Stimulated activated naive CD4-positive, alpha-beta T cell treated with Interleukin-2 at 50 U/mL for 16 hours (primary cell): ENCODE data around the gene TF.

Experiments used
- DNase-seq: peaks from one replicate; lab custom pipeline; 2025; lab: John Stamatoyannopoulos, UW

The TF gene

DNA sequence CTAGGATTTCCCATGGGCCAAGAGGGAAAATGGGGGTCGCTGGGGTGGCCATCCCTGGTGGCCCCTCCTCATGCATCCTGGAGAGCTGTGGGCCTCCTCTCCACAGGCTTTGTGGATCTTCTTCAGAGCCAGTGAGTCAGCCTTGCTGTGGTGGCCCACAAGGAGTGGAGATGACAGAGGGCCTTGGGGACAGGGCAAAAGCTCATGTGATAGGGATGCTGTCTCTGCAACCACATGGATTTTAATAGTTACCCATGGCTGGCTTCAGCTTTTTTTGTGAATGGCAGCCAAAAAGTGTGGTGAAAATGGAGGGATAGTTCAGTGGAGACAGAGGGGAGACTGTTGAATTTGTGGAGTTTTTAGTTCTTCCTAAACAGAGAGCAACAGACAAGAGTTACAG, 1.2 kb downstream of the TF start:
- no peak for DNase-seq

DNA sequence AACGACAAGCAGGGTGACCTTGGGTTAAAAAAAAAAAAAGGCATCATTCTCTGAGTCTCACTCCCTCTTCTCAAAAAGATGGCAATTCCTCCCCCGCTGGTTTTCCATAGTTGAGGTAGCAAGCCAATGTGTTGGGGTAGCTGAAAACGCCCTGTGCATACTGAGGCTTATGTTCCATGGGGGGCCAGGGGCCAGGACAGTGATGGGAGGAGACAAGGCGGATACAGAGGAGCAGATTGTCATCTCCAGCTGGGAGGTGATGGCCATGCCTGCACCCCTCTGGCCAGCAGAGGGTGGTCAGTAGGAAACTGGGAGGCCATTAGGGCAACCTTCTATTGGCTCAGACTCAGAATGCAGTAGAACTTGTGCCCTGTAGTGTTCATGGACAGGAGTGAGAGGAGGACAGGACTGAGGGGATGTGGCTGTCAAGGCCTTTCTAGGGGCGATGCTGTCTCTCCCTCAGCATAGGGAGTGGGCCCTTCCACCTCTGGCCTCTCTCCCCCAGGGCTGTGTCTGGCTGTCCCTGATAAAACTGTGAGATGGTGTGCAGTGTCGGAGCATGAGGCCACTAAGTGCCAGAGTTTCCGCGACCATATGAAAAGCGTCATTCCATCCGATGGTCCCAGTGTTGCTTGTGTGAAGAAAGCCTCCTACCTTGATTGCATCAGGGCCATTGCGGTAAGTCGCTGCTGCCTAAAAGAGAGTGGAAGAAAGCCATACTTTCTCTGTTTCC, 1.9 kb downstream of the TF start:
- no peak for DNase-seq

DNA sequence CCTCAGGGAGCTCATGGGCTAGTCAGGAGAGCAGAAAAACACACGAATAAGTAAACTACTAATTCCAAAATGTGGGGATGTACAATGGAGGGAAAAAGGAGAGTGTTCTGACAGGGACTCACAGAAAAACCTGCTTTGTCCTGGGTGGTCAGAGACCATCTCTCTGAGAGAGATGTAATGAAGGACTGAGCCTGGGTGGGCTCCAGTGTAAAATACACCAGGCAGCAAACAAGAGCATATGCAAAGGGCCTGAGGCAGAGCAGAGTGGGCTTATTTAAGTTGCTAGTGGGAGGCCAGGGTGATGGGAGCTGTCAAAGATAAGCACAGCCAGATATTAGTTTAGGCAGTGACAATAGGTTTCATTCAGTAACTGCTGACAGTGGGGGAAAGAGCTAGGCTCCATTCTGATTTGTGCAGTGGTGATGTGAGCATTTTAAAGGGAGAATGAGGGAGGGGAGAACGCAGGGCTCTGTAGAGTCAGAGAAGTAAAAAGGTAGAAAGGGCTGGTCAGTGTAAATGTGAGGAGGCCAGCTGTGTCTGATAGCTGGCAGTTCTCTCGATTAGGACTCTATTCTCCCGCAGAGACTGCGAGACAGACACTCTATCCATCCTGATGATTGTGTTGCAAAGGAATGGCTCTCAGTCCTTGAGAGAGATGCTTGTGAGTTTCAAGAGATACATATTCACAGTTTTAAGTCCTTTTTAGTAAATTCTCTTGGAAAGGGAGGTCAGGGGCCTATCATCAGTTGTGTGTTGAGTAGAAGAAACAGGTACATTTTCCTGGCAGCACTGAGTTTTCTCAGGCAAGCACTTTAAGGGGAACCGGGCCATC, 3.5 kb downstream of the TF start:
- DNase-seq = no peak

DNA sequence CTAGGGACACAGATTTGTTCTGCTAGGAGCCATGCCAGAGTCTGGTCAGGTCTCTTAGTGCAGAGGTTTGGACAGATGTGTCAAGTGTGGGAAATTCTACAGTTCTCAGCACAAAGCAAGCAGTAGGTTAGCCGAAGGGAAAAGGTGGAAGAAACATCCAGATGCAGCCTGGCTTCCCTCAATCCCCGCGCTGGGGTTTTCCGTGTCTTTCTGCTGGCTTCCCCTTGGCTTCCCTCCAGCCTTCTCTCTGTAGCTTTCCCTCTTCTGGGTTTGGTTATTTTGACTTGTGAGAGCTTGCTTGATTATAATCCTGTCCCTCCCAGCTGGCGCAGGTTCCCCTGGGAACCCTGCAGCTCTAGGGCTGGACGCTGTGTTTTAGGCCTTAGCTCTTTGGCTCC, 4.1 kb downstream of the TF start:
- DNase-seq = no peak

DNA sequence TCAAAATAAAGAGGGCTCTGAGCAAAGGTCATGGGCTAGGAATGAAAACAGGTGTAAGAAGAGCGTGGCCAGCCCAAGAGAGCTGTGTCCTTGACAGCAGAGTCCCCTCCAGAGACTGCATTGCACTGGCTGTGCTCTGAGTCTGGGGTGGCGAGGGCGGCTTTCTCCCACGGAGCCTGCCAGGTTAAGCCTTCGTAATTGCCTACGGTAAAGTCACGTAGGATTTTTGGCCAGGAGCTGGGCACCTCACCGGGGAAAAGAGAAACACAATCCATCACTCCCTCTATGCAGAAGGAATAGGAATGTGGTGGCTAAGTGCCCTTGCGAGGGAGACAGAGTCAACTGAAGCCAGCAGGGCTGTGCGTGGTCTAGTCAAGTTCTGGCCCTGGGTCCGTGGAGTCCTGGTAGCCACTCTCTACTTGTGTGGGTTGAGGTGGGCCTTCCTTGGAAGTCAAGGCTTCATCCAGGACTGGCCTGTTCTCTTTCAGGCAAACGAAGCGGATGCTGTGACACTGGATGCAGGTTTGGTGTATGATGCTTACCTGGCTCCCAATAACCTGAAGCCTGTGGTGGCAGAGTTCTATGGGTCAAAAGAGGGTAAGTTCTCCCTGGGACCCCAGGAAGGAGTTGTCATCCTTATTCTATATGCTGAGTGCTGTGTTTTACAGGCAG, 7.0 kb downstream of the TF start:
- DNase-seq = no peak

DNA sequence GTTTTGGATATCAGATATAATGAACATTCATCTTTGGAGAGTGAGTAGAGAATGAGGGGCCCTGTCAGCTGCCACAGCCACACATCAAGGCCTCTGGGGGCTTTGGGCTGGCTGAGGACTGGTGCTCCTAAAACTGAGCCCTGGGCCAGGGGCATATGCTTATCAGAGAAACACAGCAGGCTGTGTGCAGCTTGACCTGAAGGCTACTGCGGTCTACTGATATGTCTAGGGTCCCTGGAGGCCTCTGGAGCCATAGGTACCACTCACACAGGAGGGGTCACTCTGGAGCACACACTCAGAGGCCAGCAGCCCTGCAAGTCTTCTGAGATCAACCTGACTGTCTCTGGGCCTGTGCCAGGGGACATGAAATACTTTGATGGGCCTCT, 7.6 kb downstream of the TF start:
- DNase-seq = no peak

DNA sequence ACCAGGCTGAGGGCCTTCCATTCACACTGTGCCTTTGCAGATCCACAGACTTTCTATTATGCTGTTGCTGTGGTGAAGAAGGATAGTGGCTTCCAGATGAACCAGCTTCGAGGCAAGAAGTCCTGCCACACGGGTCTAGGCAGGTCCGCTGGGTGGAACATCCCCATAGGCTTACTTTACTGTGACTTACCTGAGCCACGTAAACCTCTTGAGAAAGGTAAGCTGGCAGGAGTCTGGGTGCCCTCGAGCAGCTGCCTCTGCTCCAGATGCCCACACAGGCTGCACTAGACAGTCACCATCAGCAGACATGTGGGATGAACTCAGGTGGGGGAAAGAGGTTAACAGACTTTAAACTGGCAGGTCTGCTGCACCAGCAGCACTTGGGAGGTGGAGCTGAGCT, 8.3 kb downstream of the TF start:
- DNase-seq = no peak

- no peak for DNase-seq
Measured at GRCh38 chr3:133754973-133755828, 9.0 kb downstream of the TF start.

DNA sequence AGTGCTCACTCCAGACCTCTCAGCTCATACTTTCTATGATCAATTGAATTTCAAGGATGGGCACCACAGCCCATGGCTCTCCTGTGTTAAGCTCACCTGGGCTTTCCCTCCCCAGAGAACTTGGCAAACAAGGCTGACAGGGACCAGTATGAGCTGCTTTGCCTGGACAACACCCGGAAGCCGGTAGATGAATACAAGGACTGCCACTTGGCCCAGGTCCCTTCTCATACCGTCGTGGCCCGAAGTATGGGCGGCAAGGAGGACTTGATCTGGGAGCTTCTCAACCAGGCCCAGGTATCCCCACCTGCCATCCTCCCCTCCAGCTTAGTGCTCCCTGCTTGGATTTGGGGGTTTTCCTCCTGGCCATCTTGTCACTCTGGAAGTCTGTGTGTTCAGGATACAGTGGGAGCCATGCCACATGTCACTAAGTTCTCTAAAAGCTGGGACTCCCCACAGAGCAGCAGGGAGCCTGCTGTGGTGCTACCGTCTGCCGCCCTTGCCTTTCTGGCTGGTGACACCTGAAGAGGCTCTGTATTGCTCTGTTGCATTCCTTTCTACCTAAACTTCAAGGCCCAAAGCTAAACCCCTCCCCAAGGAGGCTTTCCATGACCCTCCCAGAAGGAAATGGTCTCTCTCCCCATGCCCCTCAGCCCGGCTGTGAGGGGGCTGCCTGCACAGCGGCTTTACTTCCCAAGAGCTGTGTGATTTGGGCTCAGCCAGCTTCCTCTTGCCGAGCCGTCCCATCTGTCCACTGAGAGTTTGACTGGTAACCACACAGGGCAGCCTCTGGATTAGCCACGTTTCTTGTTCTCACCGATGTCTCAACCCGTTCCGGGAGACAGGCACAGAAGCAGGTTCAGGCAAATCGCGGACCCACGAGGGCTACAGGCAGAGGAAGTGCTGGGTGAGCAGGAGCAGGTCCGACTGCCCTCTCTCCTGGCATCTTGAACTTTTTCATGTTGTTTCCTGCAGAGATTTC, 10.8 kb downstream of the TF start:
- DNase-seq = no peak

DNA sequence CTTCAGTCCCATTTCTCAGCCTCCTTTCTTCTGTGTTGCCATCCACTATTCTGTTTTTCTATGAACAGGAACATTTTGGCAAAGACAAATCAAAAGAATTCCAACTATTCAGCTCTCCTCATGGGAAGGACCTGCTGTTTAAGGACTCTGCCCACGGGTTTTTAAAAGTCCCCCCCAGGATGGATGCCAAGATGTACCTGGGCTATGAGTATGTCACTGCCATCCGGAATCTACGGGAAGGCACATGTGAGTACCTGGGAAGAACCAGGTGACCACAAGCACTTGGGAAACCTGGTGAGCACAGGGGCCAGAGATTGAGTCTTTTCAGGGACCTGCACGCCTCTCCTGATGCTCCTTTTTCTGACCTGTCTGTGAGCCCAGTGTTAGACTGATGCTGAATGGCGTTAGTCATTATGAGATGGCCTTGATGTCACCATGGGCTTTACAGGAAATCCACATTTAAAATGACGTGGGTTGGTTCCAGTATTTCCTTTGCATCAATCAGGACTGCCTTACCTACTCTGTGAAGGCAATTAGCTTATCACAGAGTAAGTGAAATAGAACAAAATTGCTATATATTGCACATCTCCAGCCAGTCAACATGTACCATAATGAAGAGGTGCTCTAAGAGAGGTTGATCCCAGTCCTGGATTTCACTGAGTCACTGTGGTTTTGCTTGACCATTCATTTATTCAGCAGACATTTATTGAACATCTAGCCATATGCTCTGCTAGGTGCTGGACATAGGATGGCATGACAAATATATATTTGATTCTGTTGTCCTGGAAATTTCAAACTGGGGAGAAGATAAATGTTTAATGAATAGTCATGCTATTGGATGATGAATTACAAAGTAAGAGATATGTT, 11.7 kb downstream of the TF start:
- DNase-seq = no peak

DNA sequence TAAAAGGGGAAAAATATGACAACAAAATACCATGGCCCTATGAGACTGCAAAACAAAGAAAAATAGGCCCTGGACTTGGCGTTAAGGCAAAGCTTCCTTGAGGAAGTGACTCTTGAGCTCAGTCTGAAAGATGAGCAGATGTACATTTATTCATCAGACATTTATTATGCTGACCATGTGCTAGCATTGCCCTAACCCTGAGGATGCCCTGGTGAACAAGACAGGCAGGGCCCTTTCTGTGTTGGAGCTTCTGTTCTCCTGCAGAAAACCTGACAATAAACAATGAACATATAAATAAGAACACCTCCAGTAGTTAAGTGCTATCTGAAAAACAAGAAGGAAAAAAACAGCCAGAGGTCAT, 12.4 kb downstream of the TF start:
- DNase-seq = no peak

DNA sequence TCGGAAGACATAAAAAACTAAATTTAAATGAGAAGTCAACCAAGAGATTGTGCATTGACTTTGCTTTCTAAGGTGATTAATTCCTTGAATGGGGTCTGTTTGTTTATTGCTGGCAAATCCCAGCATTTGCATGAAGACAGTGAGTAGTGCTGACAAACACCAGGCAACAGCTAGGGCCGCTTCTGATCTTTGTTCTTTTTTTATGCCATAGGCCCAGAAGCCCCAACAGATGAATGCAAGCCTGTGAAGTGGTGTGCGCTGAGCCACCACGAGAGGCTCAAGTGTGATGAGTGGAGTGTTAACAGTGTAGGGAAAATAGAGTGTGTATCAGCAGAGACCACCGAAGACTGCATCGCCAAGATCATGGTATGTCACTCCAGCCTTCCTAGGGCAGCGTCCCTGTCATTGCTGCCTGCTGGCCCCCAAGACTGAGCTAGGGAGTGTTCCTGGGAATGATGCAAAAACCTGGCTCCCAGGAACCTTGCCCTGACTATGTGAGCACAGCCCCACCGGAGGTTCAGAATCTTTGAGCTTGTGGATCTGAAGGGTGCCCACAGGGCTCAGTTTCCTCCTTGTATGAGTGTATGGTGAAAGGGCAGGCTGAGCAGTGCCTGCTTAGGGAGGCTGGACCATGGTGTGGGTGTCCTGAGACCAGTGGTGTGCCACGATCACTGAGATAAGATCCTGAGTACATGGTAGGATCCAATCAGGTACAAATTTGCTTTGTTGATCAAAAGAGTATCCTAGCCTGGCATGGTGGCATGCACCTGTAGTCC, 13.0 kb downstream of the TF start:
- DNase-seq = no peak

- DNase-seq = no peak
Measured at GRCh38 chr3:133759740-133760305, 13.6 kb downstream of the TF start.

GRCh38 chr3:133760916-133761315, 14.7 kb downstream of the TF start:
- DNase-seq = no peak

GRCh38 chr3:133761605-133762484, 15.7 kb downstream of the TF start:
- DNase-seq = no peak

DNA sequence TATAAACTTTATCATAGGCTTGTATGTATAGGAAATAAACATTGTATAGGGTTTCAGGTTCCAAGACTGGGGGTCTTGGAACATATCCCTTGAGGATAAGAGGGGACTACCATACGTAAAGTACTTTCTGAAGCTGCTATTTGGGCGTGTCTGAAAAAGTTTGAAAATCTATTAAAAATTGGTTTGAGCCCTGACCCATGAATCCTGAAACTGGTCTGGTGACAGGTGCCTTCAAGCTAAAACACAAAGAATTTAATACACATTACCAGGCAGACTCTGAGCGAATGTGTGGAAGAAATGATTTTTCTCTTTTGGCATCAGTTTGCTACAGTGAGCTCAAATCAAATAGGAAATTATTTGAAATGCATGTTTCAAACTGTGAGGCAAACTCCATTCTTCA, 16.3 kb downstream of the TF start:
- no peak for DNase-seq

GRCh38 chr3:133763797-133764683, 17.8 kb downstream of the TF start:
- no peak for DNase-seq
